ENCODE measurements around the gene PUS3.
"Not testable (repeated sequence)": the region's sequence is repeated elsewhere in the genome, so short reads cannot be mapped to it uniquely, and the experiment has no call there.

The PUS3 gene

GRCh38 chr11:125871391-125872137 lies 31.4 kb downstream of the PUS3 start:
- no peak for DNase-seq (ENCODE audit: low spot score)

- DNase-seq (ENCODE audit: low spot score): no peak
Observed at GRCh38 chr11:125869521-125869920, 33.5 kb downstream of the PUS3 start.

- not testable (repeated sequence) for DNase-seq (ENCODE audit: low spot score)
Observed at GRCh38 chr11:125865354-125865753, 37.7 kb downstream of the PUS3 start.

- not testable (repeated sequence) for DNase-seq (ENCODE audit: low spot score)
Observed at GRCh38 chr11:125862786-125863185, 40.2 kb downstream of the PUS3 start.

- DNase-seq (ENCODE audit: low spot score): not testable (repeated sequence)
Observed at GRCh38 chr11:125857670-125858069, 45.3 kb downstream of the PUS3 start.

- DNase-seq (ENCODE audit: low spot score): no peak
Observed at GRCh38 chr11:125846188-125846587, 56.8 kb downstream of the PUS3 start.

All from RKO (cell line).